NCI-H345 treated with DMSO at 0.1 percent for 48 hours (cell line): ENCODE data around the gene SLC4A5.

Source experiments
- DNase-seq: peaks from one replicate; lab custom pipeline; 2025; ENCODE audit not compliant: unreplicated experiment; lab: John Stamatoyannopoulos, UW

The SLC4A5 gene

DNA sequence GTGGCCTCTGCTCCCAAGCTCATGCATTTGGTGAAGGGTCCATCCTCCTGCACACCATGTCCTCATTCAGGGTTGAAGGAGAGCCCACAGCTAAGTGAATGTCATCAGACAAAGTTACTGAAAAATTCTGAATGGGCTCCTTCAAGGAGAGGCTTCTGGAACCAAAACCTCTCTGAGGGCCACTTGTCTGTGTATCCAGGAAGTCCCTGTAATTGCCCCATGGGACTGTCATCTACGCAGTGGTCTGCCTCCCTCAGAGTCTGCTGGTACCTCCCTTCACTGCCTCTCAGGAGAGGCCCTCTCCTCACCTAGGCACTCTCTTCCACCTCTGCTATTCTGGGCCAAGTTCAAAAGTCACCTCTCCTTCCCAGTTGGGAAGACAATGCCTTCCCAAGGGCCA, 68.0 kb downstream of the SLC4A5 start:
- DNase-seq = no peak

GRCh38 chr2:74269667-74270066, 73.5 kb downstream of the SLC4A5 start:
- DNase-seq = no peak

GRCh38 chr2:74267068-74267467, 76.1 kb downstream of the SLC4A5 start:
- DNase-seq = no peak

DNA sequence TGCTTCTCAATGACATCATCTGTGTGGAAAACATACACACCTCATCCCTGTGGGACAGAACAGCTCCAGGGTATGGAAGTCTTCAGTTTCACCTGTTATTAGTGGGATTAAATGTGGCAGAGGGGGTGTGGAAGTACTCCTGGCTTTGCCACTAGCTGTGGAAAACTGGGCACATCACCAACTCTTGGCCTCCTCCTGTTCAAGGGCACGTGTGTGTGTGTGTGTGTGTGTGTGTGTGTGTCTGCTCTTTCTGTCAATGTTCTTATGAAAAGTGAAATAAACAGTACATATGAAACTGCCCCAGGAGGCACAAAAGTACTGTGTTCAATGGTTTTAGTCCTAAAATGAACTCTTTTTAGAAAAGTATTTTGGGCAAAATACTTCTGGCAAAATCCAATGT, 78.9 kb downstream of the SLC4A5 start:
- DNase-seq = no peak

DNA sequence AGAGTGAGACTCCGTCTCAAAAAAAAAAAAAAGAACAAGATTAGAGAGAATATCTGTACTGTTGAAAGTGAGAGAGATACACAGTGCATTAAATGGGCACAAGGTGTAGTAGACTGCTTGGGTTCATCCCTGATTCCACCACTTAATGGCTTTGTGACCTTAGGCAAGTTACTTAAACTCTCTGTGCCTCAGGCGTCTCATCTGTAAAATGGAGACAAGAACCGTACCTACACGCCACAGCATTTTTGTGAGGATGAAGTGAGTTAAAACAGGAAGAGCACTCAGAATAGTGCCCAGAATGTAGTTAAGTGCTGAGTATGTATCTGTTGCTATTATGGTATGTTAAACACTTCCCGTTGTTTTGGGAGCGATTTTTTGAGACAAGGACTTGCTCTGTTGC, 80.5 kb downstream of the SLC4A5 start:
- DNase-seq = no peak

DNA sequence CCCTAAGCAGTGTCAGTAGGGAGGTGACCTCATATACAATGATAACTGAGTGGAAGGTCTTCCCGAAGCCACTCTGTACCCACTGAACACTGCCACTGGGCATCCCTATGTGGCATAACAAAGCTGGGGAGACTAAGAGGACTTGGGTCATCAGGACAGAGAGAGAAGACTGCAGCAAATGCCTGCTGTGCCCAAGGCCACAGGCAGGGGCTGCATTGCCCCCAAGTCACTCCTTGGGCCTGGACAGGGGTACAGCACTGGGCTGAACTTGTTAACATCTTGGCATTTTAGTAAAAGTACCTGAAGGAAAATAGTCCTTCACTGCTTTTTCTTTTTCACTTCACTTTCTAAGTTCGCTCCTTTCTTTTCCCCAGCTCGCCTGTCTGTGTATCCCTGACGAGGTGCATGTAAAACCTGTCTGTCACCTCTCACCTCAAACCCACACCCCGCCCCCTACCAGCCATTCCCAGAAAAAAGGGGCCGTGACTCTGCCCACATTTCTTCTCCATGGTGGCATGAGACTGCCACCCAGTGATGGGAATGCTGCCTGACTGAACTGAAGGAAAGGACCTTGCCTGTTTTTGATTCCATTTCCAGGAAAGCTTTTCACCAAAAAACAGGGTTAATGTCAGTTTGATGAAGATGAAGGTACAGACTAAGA, 81.9 kb downstream of the SLC4A5 start:
- no peak for DNase-seq

GRCh38 chr2:74260495-74260894, 82.7 kb downstream of the SLC4A5 start:
- DNase-seq = no peak

DNA sequence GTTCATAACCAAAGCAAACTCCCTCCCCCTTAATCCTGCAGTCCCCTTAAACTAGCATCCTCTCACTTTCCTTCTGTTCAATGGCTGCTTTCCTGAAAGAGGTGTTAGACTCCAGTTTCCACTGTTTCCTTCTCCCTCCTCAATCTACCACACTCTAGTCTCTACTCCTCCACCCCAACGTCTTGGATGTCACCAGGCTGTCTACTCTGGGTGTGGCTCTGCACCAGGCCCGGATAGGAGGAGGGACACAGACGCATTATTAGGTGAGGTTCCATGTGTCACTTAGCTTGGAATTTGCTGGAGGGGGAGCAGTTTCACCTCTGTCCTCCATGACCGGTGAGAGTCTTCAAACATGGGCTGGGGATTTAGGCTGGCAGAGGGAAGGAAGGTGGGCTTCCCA, 83.5 kb downstream of the SLC4A5 start:
- DNase-seq = no peak

DNA sequence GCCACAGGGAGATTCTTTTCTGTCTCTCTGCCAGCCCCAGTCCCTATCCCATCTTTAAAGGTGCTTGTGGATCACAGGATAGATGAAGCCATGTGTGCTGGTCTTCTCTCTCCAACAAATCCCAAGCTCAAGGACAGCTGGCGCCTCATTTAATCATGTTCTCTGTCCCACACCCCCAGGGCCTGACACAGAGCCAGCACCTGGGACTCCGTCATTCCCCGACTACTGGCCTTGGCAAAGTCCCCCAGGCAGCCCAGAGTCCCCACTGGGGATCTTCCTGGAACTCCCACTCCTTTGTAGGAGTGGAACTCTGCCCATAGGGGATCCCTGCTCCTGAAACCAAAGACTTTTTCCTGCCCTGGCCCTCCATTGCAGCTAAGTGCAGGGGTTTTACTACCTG, 84.0 kb downstream of the SLC4A5 start:
- DNase-seq = no peak

GRCh38 chr2:74255660-74256213, 87.5 kb downstream of the SLC4A5 start:
- no peak for DNase-seq

DNA sequence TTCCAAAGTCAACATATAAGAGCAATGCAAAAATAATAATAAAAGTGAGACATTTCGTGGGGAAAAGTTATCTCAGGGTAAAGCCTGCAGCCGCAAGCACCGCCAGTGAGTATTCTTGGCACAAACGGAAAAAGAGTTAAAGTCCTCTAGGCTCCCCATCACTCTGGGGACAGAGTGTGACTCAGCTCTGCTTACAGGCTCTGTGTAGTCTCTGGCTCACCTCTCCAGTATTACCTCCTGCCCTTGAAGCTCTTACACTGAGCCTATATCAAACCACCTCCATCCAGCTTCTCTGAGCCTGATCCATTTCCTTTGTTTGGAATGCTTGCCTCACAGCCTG, 89.3 kb downstream of the SLC4A5 start:
- no peak for DNase-seq

DNA sequence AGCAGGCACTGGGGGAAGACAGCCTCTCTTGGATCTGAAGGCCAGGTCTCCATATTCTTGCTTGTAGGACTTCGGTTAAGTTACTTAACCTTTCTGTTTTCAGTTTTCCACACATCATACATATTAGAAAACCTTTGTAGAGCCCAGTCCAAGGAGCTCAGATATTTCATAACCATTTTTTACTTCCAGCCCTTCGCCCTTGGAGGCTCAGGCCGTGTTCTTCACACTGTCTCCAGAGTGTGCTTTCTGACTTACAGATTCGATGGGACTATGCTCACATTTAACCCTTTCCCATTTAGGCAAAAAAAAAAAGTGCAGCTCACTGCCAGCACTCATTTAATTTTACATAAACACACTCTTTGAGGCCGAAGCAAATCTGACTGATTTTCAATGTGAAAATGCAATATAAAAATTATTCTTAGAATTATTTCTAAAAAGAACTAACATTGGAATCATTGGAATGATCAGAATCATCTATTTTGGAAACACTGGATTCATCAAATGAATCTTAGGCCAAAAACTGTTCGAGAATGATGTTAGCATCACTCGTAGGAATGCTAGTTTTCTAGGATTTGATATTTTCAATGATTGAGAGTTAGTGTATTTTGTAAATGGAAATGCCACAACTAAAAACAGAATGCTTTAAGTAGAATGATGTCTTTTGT, 89.8 kb downstream of the SLC4A5 start:
- no peak for DNase-seq

- no peak for DNase-seq
Observed at GRCh38 chr2:74252862-74253261, 90.4 kb downstream of the SLC4A5 start.

DNA sequence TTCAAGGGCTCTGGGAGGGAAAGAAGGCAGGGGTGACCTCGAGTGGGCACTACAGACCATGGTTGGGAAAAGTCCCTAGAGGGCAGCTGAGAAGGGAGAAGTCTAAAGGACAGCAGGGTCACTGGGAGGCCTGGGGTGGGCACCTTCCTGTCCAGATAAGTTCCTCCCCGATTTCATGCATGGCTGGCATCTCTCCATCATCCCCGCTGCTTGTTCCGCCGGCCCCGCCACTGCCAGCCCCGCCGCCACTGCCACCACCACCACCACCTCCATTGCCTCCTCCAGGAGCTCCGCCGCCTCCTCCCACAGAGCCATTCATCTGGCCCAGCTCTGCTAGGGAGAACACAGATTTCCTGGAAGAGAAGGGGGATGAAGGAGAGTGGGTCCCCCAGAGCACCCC, 91.2 kb downstream of the SLC4A5 start:
- DNase-seq = no peak

DNA sequence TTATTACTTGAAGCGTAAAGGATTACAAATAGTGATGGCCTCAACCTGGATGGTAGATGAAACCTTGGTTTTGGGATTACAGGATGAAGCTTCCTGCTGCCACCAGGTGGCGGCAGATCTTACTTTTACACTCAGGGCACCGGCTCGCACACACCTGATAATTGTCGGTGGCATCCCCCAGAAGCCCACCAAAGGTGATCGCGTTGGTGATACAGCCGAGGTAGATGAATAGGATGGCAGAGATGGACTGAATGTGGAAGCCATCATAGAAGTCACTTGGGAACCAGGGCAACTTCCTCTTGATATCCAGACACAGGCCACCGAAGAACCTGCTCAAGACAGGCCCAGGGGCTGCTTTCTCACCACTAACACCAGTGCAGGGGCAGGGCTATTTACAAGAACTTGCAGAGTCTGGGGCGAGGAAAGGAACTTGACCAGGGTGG, 93.0 kb downstream of the SLC4A5 start:
- peak; percentile 12 for DNase-seq

GRCh38 chr2:74249406-74250122, 93.7 kb downstream of the SLC4A5 start:
- DNase-seq = no peak

- DNase-seq = no peak
Observed at GRCh38 chr2:74246496-74247195, 96.6 kb downstream of the SLC4A5 start.

DNA sequence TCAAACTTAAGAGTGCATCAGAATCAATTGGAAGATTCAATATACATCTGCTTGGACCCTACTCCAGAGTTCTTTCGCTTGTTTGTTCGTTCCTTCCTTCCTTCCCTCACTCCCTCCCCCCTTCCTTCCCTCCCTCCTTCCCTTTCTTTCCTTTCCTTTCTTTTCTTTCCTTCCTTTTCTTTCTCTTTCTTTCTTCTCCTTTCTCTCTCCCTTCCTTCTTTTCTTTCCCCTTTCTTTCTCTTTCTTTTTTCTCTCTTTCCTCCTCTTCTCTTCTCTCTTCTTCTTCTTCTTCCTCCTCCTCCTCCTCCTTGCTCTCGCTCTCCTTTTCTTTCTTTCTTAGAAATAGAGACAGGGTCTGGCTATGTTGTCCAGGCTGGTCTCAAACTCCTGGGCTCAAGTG, 98.9 kb downstream of the SLC4A5 start:
- DNase-seq = no peak

DNA sequence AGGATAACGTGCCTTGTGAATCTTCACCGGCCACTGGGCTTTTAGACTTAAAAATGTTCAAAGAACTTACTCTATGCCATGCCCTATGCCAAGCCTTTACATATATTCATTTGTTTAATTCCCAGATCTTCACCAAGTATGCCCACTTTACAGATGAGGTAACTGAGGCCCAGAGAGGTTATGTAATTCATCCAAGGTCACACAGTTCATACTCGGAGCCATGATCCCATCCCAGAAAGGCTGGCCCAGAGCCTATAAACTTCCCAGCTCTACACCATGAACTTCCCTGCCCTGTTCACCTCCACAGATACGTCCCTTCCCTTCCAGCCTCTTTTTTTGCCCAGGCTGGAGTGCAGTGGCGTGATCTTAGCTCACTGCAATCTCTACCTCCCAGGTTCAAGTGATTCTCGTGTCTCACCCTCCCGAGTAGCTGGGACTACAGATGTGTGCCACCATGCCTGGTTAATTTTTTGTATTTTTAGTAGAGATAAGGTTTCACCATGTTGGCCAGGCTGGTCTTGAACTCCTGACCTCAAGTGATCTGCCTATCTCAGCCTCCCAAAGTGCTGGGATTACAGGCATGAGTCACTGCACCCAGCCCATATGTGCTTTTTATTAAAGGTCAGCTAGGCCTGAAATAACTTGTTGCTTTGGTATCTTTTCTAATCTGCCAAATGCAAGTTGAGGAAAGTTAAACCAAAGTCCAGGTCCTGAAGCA, 100.7 kb downstream of the SLC4A5 start:
- DNase-seq = no peak

DNA sequence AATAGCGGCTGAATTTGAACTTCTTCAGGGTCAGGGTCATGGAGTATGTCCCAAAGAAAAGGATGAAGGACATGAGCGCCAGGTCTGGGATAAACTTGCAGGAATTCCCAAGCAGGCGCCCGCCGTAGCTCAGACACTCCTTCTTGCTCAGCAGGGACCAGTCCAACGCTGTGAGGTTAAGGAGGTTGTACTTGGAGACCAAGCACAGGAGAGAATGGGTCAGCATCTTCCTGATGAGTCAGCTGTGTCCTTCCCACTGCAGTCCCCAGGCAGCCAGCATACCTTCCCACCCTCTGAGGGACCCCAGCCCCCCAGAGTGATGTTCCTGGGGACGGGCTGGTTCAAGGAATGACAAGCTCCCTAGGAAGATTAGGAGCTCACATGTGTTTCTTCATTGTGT, 103.9 kb downstream of the SLC4A5 start:
- DNase-seq = no peak

DNA sequence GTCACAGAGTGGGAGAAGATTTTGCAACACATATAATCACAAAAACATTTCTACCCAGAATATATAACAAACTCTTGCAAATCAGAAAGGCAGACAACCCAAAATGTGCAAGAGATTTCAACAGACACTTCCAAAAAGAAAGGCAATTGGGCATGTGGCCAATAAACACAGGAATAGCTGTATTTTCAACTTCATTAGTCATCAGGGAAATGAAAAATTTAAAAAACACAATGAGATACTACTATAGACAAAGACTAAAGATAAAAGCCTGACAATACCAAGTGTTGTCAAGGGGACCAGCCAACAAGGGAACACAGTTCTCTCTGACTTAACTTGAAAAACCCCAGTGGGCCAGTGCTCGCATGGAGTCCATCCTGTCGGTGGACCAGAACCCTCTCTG, 104.3 kb downstream of the SLC4A5 start:
- DNase-seq = no peak
